ENCODE data around the gene TRIP6. TPM values are rescaled to one million over a fixed set of nuclear protein-coding genes. Genes with fewer than 3 reads are reported as not detected.

Gene TRIP6
- total RNA-seq, 1 experiment from 2014 or later: 173 TPM

GRCh38 chr7:100882785-100883526 lies 15.8 kb downstream of the TRIP6 start:
- no peak overlapping the region for H3K4me3 ChIP-seq

GRCh38 chr7:100884736-100885439 lies 17.7 kb downstream of the TRIP6 start:
- no peaks in the 10 kb centered on the region for H3K9me3 ChIP-seq
- H3K36me3 ChIP-seq: peaks cover 56% of the 10 kb centered on the region
- DNase-seq: no peak
- no peaks in the 10 kb centered on the region for H3K27me3 ChIP-seq
- H3K4me3 ChIP-seq: no peak overlapping the region

More at GRCh38 chr7:100882785-100883526, 15.8 kb downstream of the TRIP6 start:
- Histone ChIP-seq H3K36me3 (peaks cover 52% of the 10 kb centered on the region), H3K27me3 (no peaks in the 10 kb centered on the region), H3K9me3 (no peaks in the 10 kb centered on the region)
- DNase-seq: no peak

- DNase-seq: no peak
- Histone ChIP-seq H3K4me3 (no peak overlapping the region), H3K36me3 (peaks cover 54% of the 10 kb centered on the region), H3K9me3 (no peaks in the 10 kb centered on the region), H3K27me3 (no peaks in the 10 kb centered on the region)
Measured at GRCh38 chr7:100885440-100886141, 18.4 kb downstream of the TRIP6 start.

GRCh38 chr7:100886142-100886935 lies 19.2 kb downstream of the TRIP6 start:
- peaks cover 50% of the 10 kb centered on the region for H3K36me3 ChIP-seq

GRCh38 chr7:100886936-100887515 lies 19.8 kb downstream of the TRIP6 start:
- no peak for DNase-seq
- H3K4me3 ChIP-seq: no peak overlapping the region
- H3K27me3 ChIP-seq: no peaks in the 10 kb centered on the region
- peaks cover 47% of the 10 kb centered on the region for H3K36me3 ChIP-seq
- H3K9me3 ChIP-seq: no peaks in the 10 kb centered on the region

More at GRCh38 chr7:100886142-100886935, 19.2 kb downstream of the TRIP6 start:
- Histone ChIP-seq H3K9me3 (no peaks in the 10 kb centered on the region), H3K4me3 (no peak overlapping the region), H3K27me3 (no peaks in the 10 kb centered on the region)
- no peak for DNase-seq

GRCh38 chr7:100887516-100888290 lies 20.5 kb downstream of the TRIP6 start:
- no peak overlapping the region for H3K4me3 ChIP-seq

GRCh38 chr7:100888291-100888987 lies 21.3 kb downstream of the TRIP6 start:
- H3K36me3 ChIP-seq: peaks cover 37% of the 10 kb centered on the region
- H3K9me3 ChIP-seq: no peaks in the 10 kb centered on the region
- H3K4me3 ChIP-seq: peak overlapping the region; percentile 67
- DNase-seq: no peak
- no peaks in the 10 kb centered on the region for H3K27me3 ChIP-seq

More at GRCh38 chr7:100887516-100888290, 20.5 kb downstream of the TRIP6 start:
- DNase-seq: no peak
- Histone ChIP-seq H3K27me3 (no peaks in the 10 kb centered on the region), H3K9me3 (no peaks in the 10 kb centered on the region), H3K36me3 (peaks cover 43% of the 10 kb centered on the region)

GRCh38 chr7:100888988-100889750 lies 22.0 kb downstream of the TRIP6 start, which contains the start of gene UFSP1:
UFSP1 (minus strand) TSS chr7:100889715; CDS start chr7:100889271, 444 bp downstream.
- no peaks in the 10 kb centered on the region for H3K27me3 ChIP-seq
- peaks cover 31% of the 10 kb centered on the region for H3K36me3 ChIP-seq
- peak within 1 kb of the TSS; percentile 67 for H3K4me3 ChIP-seq
- DNase-seq: no peak
- no peaks in the 10 kb centered on the region for H3K9me3 ChIP-seq

GRCh38 chr7:100890653-100891567 lies 23.7 kb downstream of the TRIP6 start:
- DNase-seq: no peak
- Histone ChIP-seq H3K36me3 (peaks cover 29% of the 10 kb centered on the region), H3K27me3 (peaks cover 8% of the 10 kb centered on the region), H3K9me3 (no peaks in the 10 kb centered on the region), H3K4me3 (peak overlapping the region; percentile 67)

GRCh38 chr7:100891568-100892247 lies 24.5 kb downstream of the TRIP6 start:
- H3K9me3 ChIP-seq: no peaks in the 10 kb centered on the region
- H3K36me3 ChIP-seq: peaks cover 24% of the 10 kb centered on the region
- peaks cover 15% of the 10 kb centered on the region for H3K27me3 ChIP-seq
- DNase-seq: no peak
- H3K4me3 ChIP-seq: no peak overlapping the region

- H3K4me3 ChIP-seq: no peak overlapping the region
- H3K27me3 ChIP-seq: peaks cover 15% of the 10 kb centered on the region
- DNase-seq: no peak
- H3K9me3 ChIP-seq: no peaks in the 10 kb centered on the region
- H3K36me3 ChIP-seq: peaks cover 14% of the 10 kb centered on the region
Measured at GRCh38 chr7:100892364-100893317, 25.5 kb downstream of the TRIP6 start.

GRCh38 chr7:100893318-100893895 lies 26.2 kb downstream of the TRIP6 start:
- DNase-seq: no peak
- H3K9me3 ChIP-seq: no peaks in the 10 kb centered on the region
- H3K36me3 ChIP-seq: peaks cover 9% of the 10 kb centered on the region
- peaks cover 15% of the 10 kb centered on the region for H3K27me3 ChIP-seq
- H3K4me3 ChIP-seq: no peak overlapping the region
